SK-N-SH (cell line): Measurements from ENCODE around the gene ARF5.

Experiments used
- CHD2 ChIP-seq: fragments of 150-350 bp; IDR thresholded peaks from 2 replicates; pipeline ENCODE4 v1.6.1; 2018; ENCODE audit warnings: low read length; ENCODE audit not compliant: partially characterized antibody
- CTCF ChIP-seq: fragments of 200-600 bp; sonication (generic); IDR thresholded peaks from 2 replicates; pipeline ENCODE4 v1.6.1; 2017; ENCODE audit warnings: antibody characterized with exemption, mild to moderate bottlenecking, moderate library complexity
- GATA2 ChIP-seq: sonication (generic); formaldehyde crosslinking; IDR thresholded peaks from 2 replicates; pipeline ENCODE4 v1.5.0; 2020; ENCODE audit warnings: mild to moderate bottlenecking, missing genetic modification reagents
- JUND ChIP-seq: IDR thresholded peaks from 2 replicates; pipeline ENCODE4 v1.4.0; 2012
- MAX ChIP-seq: IDR thresholded peaks from 2 replicates; pipeline ENCODE4 v1.4.0; 2012; ENCODE audit warnings: low read depth
- REST ChIP-seq: IDR thresholded peaks from 2 replicates; pipeline ENCODE4 v1.6.1; 2012; ENCODE audit warnings: mild to moderate bottlenecking, low read depth, low read length, moderate library complexity
- USF2 ChIP-seq: fragments of 150-350 bp; IDR thresholded peaks from 2 replicates; pipeline ENCODE4 v1.6.1; 2017; ENCODE audit warnings: antibody characterized with exemption, low read length, low read depth, borderline replicate concordance

GRCh38 chr7:127584648-127585043 lies 3.6 kb upstream of the ARF5 start:
- TF ChIP-seq GATA2 (CRISPR knock-in tag) (no peak), CTCF (no peak), MAX (no peak), JUND (no peak), USF2 (no peak), REST (no peak), CHD2 (no peak)
